Stimulated activated CD4-positive, alpha-beta T cell treated with anti-CD3 and anti-CD28 coated beads, TNF-alpha, amount 100 ng/mL, for 48 hours (primary cell): Measurements from ENCODE around the gene CAMSAP1.

Source experiments
- DNase-seq, 3 donors: peaks; one replicate each; pipeline ENCODE4 v3.0.0-alpha.2; 2020; ENCODE audit warnings: low read depth in 3 of 3

CAMSAP1 gene

DNA sequence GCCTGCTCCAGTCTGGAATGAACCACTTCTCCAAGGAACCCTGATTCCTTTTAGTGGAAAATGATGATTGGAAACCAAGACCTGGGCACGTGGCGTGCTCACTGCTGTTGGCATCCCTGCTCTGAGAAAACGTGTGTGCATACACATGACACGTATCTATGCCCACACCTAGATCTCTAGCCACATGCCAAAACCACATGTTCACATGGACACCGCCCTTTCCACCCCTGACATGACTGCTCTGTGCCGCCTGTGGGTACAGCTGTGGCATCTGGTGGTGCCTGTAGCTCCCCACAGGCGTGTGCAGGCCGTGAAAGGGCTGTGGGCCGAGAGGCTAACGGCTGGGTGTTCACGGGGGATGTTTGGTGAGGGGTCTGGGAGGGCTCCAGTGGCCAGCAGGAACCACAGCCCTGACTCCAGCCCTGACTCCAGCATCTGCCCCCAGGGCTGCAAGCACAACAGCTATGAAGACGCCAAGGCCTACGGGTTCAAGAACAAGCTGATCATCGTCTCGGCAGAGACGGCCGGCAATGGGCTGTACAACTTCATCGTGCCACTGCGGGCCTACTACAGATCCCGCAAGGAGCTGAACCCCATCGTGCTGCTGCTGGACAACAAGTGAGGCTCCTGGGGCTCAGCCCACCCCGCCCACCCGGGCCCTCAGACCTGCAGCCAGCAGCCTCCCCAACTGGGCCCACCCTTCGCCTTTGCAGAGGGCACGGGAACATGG is 130.3 kb downstream of the CAMSAP1 start:
- no peak for DNase-seq

DNA sequence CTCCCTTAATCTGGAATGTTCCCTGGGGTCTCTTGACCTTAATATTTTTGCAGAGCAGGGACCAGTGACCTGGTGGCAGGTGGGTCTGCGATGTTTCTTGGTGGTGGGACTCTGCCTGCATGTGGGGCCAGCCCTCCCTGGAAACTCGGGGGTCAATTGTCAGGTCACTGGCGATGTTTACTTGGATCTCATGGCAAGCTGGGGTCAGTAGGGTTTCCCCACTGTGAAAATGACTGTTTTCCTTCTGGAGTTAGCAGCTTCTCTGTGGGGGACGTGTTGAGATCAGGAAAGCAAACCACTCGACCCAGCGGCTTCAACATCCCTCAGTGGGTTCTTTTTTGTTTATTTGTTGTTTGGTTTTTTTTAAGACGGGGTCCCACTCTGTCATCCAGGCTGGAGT is 131.4 kb downstream of the CAMSAP1 start:
- no peak for DNase-seq

DNA sequence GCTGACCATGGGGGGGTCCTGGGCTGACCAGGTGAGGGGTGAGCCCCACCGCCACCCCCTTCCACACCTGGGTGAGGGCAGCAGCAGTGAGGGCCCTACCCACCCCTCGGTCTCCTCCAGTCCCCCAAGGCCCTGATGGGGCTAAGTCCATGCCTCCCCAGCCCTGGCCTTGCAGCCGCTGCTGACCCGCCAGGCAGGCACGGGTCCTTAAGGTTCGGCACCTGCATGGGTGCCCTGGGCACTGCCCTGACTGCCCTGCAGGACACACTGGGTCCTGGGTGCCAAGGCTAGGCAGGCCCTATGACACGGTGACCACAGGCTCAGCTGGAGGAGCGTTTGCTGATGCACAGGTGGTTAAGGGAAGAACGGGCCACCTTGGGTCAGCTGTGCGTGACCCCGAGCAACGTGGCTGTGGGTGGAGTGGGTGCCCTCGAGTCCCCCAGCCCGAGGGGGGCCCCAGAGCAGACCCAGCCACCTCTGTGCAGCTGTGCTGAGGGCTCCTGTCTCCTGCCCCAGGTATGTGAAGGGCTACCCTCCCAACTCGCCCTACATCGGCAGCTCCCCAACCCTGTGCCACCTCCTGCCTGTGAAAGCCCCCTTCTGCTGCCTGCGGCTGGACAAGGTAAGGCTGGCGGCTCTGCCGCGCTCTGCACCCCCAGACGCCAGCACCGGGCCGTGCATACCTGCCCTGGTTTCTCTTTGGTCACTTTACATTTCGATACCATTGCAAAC is 132.4 kb downstream of the CAMSAP1 start:
- DNase-seq = no peak

DNA sequence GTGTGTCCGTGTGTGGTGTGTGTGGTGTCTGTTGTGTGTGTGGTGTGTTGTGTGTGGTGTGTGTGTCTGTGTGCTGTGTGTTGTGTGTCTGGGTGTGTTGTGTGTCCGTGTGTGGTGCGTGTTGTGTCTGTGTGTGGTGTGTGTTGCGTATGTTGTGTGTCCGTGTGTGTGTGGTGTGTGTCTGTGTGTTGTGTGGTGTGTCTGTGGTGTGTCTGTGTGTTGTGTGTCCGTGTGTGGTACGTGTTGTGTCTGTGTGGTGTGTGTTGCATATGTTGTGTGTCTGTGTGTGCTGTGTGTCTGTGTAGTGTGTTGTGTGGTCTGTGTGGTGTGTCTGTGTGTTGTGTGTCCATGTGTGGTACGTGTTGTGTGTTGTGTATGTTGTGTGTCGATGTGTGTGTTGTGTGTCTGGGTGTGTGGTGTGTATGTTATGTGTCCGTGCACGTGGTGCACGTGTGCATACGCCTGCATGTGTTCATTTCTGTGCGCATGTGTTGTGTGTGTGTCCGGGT is 133.1 kb downstream of the CAMSAP1 start:
- no peak for DNase-seq

DNA sequence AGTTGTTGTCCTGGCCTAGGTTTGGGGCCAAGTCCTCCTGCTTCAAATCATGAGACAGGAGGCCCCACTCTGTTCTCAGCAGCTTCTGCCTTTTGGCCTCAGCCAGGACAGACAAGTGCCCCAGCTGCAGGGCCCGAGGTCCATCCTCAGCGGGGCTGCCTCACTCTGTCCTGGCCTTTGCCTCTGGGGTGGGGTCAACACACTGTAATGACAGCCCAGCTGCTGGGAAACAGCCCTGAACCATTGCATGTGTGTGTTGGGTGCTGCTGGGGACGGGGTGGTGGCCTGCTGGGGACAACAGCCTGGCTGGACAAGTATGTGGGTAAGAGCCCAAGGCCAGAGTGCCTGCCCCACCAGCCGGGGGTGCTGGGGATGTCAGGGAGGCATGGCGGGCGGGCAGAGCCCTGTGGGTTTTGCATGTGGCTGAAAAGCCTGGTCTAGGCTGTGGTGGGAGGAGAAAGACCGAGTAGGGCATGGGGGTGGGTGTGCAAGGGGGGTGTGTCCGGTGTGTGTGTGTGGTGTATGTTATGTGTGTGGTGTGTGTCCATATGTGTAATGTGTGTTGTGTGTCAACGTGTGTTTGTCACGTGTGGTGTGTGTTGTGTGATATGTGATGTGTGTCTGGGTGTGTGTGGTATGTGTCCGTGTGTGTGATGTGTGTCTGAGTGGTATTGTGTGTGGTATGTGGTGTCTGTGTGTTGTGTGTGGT is 133.7 kb downstream of the CAMSAP1 start:
- no peak for DNase-seq

DNA sequence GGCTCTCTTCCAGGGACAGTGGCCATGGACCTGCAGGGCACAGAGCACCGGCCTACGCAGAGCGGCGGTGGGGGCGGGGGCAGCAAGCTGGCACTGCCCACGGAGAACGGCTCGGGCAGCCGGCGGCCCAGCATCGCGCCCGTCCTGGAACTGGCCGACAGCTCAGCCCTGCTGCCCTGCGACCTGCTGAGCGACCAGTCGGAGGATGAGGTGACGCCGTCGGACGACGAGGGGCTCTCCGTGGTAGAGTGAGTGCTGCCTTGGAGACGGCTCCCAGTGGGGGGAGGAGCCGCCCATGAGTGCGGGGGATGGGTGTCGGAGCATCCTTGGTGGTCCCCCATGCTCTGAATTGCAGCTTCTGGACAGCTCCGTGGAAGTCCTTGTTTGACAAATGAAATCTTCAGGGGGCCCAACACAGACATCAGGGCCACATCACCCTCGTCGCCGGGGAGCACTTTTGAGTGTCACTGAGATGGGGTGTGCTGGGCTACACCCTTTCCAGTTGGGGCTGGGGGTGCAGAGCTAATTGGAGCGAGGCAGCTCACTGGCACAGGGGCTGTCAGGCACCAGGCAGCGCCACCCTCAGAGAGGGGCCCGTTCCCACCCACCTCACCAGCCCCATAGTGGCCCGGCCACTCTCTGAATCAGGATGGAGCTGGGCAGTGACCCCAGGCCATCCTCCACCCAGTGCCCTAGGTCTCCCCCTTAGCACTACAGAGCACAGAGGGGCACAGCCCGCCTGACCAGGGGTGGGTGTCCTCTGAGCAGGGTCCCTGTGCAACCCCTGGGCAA is 134.4 kb downstream of the CAMSAP1 start:
- no peak for DNase-seq

DNA sequence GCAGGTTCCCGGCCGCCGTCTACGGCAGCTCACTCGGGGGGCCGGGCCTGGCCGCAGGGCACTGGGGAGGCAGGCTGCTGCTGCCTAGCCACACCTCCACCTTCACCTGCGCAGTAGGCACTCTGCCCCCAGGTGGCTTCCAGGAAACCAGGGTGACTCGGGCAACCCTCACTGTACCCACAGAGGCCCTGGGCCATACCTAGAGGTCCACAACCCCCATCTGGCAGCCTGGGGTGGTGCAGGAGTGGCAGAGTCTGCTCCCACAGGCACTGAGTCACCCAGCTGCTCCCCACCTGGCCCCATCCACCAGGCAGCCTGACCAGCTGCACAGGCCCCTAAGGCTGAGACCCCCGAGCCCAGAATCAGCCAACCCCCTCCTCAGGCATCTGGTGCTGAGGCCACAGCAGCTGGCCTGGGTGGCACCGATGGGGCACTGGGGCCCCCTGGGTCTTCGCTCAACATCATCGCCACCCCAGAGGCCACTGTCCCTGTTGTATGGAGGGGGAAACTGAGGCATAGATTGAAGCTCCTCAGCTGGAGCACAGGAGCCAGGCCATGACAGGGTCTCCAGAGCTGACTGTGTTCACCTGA is 135.2 kb downstream of the CAMSAP1 start:
- DNase-seq = peak in 1 of 3 donors; percentile 6

DNA sequence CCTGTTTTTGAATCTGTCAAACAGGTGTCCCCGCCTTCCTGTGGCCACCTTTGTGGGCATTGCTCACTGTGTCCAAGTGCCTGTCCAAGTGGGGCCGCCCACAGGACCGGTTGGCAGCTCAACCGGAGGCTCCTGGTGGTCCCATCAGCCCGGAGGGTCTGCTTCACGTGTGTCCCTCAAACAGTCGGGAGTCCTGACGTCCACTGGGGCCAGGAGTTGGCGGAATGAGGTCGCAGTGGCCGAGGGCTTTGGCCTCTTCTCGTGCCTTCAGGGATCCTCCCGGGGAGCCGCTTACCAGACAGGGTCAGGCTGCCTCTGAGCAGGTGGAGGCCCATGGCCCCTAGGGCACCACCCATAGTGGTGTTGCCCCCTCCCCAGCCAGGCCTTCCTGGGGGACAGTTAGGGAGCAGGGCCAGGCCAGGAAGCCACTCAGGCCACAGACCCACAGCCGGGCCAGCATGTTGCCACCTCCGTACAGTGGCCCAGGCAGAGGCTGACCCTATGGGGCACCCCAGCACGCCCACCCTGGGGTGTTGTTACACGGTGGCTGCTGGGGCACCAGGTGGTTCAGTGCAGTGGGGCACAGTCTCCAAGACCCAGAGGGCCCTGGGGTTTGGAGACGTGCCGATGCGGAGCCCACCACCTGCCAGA is 135.8 kb downstream of the CAMSAP1 start:
- no peak for DNase-seq

DNA sequence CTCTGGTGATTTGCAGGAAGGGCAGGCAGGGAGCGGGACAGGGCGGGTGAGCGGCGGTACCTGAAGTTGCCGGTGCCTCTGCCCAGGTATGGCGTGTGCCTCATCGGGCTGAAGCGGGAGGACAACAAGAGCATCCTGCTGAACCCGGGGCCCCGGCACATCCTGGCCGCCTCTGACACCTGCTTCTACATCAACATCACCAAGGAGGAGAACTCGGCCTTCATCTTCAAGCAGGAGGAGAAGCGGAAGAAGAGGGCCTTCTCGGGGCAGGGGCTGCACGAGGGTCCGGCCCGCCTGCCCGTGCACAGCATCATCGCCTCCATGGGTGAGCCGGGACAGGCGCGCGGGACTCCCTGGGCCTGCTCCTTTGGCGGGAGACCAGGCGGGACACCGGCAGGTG is 136.6 kb downstream of the CAMSAP1 start:
- DNase-seq = no peak

DNA sequence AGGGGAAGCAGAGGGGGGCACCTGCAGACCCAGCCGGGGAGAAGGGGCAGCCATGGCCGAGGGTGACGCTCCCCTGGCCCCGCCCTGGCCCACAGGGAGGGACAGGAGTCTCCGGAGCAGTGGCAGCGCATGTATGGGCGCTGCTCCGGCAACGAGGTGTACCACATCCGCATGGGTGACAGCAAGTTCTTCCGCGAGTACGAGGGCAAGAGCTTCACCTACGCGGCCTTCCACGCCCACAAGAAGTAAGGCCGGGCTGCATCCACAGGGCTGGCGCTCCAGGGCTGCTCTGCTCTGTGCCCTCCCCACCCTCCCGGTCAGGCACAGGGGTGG is 137.2 kb downstream of the CAMSAP1 start:
- no peak for DNase-seq

DNA sequence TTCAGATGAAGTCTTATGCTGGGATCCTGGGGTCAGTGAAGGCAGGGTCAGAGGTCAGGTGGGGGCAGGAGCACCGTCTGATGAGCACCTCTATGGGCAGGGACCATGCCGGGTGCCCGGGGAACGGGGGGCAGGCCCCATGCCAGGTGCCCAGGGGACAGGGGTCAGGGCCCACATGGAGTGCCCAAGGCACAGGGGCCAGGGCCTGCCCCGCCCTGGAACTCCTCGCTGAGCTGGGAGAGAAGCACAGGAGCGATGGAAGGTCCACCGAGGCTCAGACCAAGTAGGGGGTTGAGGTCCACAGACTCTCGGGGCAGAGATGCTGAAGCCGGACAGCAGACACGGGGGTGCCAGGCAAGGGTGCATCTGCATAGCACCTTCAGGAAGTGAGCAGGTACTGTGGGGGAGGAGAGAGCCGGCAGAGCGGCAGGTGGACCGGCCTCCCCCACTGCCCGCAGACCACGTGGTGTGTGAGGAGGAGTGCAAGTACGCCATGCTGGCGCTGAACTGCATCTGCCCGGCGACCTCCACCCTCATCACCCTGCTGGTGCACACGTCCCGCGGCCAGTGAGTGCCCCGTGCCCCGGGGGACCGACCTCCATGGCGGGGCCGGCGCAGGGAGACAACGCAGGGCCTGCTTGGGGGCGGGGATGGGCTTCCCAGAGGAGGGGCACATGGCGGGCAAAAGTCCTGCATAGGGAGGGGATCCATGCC is 137.7 kb downstream of the CAMSAP1 start:
- DNase-seq = no peak

DNA sequence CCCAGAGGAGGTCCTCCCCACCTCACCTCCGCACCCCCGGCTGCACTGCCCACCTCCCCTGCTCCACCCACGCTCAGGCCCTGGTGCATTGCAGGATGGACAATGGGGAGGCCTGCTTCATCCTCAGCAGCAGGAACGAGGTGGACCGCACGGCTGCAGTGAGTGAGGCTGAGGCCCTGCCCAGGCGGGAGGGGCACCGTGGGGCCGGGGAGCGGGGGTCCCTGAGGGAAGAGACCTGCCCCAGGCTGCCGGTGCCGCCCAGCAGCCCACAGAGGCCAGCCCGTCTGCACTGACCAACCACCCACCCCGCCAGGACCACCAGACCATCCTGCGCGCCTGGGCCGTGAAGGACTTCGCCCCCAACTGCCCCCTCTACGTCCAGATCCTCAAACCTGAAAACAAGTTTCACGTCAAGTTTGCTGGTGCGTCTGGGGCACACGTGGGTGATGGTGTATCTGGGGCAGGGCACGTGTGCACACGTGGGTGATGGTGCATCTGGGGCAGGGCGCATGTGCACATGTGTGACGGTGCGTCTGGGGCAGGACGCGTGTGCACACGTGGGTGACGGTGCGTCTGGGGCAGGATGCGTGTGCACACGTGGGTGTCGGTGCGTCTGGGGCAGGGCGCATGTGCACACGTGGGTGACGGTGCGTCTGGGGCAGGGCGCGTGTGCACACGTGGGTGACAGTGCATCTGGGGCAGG is 138.7 kb downstream of the CAMSAP1 start:
- no peak for DNase-seq

DNA sequence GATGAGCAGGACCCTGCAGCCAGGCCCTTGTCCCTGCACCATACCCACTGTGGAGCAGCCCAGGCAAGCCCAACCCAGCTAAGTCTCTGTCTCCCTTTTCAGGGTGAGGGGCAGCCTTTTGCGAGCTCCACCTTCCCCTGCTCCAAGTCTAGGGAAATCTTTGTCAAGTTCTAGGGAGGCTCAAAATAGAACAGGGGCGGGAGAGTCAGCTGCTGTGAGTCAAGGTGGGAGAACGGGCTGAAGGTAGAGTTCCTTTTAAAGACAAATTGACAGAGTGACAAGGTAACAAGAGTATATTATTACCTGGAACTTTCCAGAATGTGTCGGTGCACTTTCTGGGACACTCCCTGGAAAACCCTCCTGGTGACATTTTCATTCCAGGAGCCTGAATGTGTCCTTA is 140.6 kb downstream of the CAMSAP1 start:
- DNase-seq = no peak

DNA sequence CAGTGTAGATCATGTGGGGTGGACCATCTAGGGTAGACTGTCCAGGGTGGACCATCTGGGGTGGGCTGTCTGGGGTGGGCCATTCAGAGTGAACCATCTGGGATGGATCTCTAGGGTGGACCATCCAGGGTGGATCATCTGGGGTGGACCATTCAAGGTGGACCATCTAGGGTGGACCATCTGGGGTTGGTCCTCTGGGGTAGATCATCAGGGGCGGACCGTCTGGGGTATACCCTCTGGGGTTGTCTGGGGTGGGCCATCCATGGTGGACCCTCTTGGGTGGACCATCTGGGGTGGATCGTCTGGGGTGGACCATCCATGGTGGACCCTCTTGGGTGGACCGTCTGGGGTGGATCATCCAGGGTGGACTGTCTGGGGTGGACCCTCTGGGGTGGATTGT is 141.1 kb downstream of the CAMSAP1 start:
- DNase-seq = no peak

DNA sequence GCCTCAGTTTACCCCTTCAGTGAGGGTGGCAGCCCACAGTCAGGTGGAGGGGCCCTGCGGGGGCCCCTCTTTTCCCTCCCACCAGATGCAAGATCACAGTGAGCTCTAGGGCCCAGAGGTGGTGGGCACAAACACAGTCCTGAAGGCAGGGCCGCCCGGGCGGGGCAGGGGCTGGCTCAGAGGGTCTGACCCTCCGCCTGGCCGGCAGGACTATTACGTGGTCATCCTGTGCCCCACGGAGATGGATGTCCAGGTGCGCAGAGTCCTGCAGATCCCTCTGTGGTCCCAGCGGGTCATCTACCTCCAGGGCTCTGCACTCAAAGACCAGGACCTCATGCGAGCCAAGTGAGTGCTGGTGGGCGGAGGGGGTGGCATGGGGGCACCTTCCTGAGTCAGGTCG is 141.9 kb downstream of the CAMSAP1 start:
- no peak for DNase-seq

DNA sequence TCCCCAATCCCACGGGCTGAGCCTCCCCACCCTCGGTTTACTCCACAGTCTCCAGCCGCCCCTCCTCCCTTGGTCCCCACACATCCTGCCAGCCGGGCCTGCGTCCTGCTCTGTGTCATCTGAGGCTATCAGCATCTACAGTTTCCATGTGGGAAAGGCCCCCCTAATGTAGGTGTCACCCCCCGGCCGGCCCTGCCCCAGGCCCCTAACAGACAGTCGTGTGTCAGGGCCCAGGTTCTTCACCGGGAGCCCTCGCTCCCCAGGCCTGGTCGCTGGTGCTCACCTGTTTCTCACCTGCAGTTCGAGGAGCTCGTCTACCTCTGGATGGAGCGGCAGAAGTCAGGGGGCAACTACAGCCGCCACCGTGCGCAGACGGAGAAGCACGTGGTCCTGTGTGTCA is 142.6 kb downstream of the CAMSAP1 start:
- DNase-seq = no peak

DNA sequence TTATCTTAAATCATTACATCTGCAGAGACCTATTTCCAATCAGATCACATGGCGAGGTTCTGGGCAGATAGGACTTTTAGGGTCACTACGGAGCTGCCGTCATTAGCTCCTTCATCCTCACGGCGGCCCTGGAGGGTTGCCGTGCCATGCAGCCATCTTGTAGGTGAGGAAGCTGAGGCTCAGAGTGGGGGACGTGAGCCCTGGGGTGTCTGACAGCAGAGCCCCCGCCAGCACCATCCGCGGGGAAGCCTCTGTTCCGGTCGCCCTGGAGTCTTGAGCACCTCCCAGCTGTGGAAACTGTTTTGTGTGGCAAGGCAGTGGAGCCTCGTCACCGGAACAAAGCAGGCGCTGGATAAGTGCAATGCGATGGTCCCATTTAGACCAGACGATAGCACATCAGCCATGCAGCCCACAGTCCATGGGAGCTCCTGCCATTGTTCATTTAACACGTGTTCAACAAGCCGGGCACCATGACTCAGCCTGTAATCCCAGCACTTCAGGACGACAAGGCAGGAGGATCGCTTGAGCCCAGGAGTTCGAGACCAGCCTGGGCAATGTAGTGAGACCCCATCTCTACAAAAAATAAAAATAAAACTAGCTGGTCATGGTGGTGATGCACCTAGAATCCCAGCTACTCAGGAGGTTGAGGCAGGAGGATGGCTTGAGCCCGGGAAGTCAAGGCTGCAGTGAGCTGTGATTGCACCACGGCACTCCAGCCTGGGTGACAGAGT is 143.5 kb downstream of the CAMSAP1 start:
- DNase-seq = no peak

DNA sequence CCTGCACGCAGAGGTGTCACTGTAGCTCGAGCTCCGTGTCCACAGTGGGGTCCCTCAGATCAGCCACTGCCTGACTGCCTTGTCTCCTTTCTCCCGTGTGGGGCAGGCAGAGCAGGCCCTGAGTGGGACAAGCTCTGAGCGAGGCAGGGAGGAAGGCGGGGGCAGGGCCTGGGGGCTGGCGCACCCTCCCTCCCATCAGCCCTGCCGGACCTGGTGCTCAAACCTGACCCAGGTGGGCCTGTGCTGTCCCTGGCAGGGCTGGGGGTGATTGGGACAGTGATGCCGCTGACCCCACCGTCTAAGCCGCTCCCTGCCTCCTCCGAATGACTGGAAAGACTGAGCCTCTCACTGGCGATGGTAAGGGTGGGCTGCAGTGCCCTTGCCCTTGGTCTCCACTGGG is 144.4 kb downstream of the CAMSAP1 start:
- DNase-seq = no peak

DNA sequence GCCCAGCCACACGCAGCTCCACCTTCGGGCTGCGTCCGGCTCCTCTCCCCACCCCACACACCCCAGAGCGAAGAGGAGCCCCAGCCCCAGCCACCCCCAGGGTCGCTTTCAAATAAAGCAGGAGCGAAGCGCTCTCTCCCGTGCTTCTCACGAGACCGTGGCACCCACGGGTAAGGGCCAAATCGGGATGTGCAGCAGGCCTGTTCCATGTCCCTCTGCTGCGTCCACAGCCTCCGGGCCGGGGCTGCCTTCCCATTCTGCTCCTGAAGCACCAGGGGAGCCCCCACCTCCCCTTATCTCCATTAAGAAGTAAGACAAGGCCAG is 145.5 kb downstream of the CAMSAP1 start:
- DNase-seq = no peak
